ENCODE data around the gene ZNF619.

ZNF619 gene

GRCh38 chr3:40528426-40528825 lies 51.5 kb downstream of the ZNF619 start:
- H3K27ac ChIP-seq (ENCODE audit: low read depth, low read length) = no peak overlapping the region
- H3K79me2 ChIP-seq (ENCODE audit: control insufficient read depth, low read length) = peaks cover 14% of the 10 kb centered on the region
- no peaks in the 10 kb centered on the region for H3K9me3 ChIP-seq (ENCODE audit: control insufficient read depth, insufficient read depth, low read length)
- TF ChIP-seq EZH2phosphoT487 (IDR thresholded peaks at IDR 0.05; ENCODE audit: borderline replicate concordance, low read length) = no peak
- TF ChIP-seq, protein P1, sequence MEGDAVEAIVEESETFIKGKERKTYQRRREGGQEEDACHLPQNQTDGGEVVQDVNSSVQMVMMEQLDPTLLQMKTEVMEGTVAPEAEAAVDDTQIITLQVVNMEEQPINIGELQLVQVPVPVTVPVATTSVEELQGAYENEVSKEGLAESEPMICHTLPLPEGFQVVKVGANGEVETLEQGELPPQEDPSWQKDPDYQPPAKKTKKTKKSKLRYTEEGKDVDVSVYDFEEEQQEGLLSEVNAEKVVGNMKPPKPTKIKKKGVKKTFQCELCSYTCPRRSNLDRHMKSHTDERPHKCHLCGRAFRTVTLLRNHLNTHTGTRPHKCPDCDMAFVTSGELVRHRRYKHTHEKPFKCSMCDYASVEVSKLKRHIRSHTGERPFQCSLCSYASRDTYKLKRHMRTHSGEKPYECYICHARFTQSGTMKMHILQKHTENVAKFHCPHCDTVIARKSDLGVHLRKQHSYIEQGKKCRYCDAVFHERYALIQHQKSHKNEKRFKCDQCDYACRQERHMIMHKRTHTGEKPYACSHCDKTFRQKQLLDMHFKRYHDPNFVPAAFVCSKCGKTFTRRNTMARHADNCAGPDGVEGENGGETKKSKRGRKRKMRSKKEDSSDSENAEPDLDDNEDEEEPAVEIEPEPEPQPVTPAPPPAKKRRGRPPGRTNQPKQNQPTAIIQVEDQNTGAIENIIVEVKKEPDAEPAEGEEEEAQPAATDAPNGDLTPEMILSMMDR (IDR thresholded peaks at IDR 0.05; ENCODE audit: low read depth, low read length, poor library complexity, severe bottlenecking) = no peak
- no peaks in the 10 kb centered on the region for H4K20me1 ChIP-seq (ENCODE audit: control insufficient read depth, insufficient read depth, low read depth, low read length)
- H3K36me3 ChIP-seq (ENCODE audit: control insufficient read depth, low read length) = peaks cover 41% of the 10 kb centered on the region
- no peaks in the 10 kb centered on the region for H3K27me3 ChIP-seq (ENCODE audit: control insufficient read depth, low read length)
- H3K4me3 ChIP-seq (ENCODE audit: low read length) = no peak overlapping the region
- no peak overlapping the region for H3K4me2 ChIP-seq (ENCODE audit: low read length)
- H3K9me2 ChIP-seq (replicated peaks; ENCODE audit: control insufficient read depth, low read length) = no peaks in the 10 kb centered on the region
- H3F3A ChIP-seq (ENCODE audit: control insufficient read depth, insufficient read depth) = no peaks in the 10 kb centered on the region
- H3K4me1 ChIP-seq (ENCODE audit: control insufficient read depth, low read length) = peaks cover 20% of the 10 kb centered on the region

- no peak overlapping the region for H3K4me2 ChIP-seq (ENCODE audit: low read length)
- no peak overlapping the region for H3K27ac ChIP-seq (ENCODE audit: low read depth, low read length)
- no peaks in the 10 kb centered on the region for H3K9me2 ChIP-seq (replicated peaks; ENCODE audit: control insufficient read depth, low read length)
- H3K9me3 ChIP-seq (ENCODE audit: control insufficient read depth, insufficient read depth, low read length) = no peaks in the 10 kb centered on the region
- no peak for TF ChIP-seq EZH2phosphoT487 (IDR thresholded peaks at IDR 0.05; ENCODE audit: borderline replicate concordance, low read length)
- TF ChIP-seq, protein P1 (IDR thresholded peaks at IDR 0.05; ENCODE audit: low read depth, low read length, poor library complexity, severe bottlenecking) = no peak
- no peaks in the 10 kb centered on the region for H3K79me2 ChIP-seq (ENCODE audit: control insufficient read depth, low read length)
- H3K4me1 ChIP-seq (ENCODE audit: control insufficient read depth, low read length) = no peaks in the 10 kb centered on the region
- no peaks in the 10 kb centered on the region for H3F3A ChIP-seq (ENCODE audit: control insufficient read depth, insufficient read depth)
- peaks cover 40% of the 10 kb centered on the region for H3K36me3 ChIP-seq (ENCODE audit: control insufficient read depth, low read length)
- no peaks in the 10 kb centered on the region for H3K27me3 ChIP-seq (ENCODE audit: control insufficient read depth, low read length)
- no peak overlapping the region for H3K4me3 ChIP-seq (ENCODE audit: low read length)
- H4K20me1 ChIP-seq (ENCODE audit: control insufficient read depth, insufficient read depth, low read depth, low read length) = no peaks in the 10 kb centered on the region
Observed at GRCh38 chr3:40532252-40532651, 55.3 kb downstream of the ZNF619 start.

DNA sequence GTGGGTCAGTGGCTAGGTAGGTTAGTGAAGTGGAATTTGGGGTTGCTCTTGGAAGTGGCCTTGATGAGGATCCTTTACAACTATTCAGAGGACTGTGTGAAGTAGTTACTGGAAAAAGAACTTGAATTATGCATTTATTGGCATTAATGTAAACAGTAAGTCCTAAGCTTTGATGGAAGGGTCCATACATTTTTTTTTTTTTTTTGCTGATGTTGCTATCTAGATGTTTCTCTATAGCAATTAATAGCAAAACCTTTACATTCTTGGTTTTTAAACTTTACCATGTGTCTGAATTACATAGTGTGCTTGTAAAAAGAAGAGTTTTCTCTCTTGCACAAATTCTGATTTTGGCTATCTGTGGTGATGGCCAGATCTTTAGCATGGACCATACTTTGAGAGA lies 57.4 kb downstream of the ZNF619 start:
- no peaks in the 10 kb centered on the region for H3K27me3 ChIP-seq (ENCODE audit: control insufficient read depth, low read length)
- H3K9me3 ChIP-seq (ENCODE audit: control insufficient read depth, insufficient read depth, low read length) = no peaks in the 10 kb centered on the region
- H3K4me3 ChIP-seq (ENCODE audit: low read length) = no peak overlapping the region
- no peaks in the 10 kb centered on the region for H3K9me2 ChIP-seq (replicated peaks; ENCODE audit: control insufficient read depth, low read length)
- no peaks in the 10 kb centered on the region for H4K20me1 ChIP-seq (ENCODE audit: control insufficient read depth, insufficient read depth, low read depth, low read length)
- peaks cover 37% of the 10 kb centered on the region for H3K36me3 ChIP-seq (ENCODE audit: control insufficient read depth, low read length)
- no peak overlapping the region for H3K27ac ChIP-seq (ENCODE audit: low read depth, low read length)
- no peak overlapping the region for H3K4me2 ChIP-seq (ENCODE audit: low read length)
- TF ChIP-seq, protein P1 (IDR thresholded peaks at IDR 0.05; ENCODE audit: low read depth, low read length, poor library complexity, severe bottlenecking) = no peak
- TF ChIP-seq EZH2phosphoT487 (IDR thresholded peaks at IDR 0.05; ENCODE audit: borderline replicate concordance, low read length) = no peak
- H3K79me2 ChIP-seq (ENCODE audit: control insufficient read depth, low read length) = no peaks in the 10 kb centered on the region
- H3F3A ChIP-seq (ENCODE audit: control insufficient read depth, insufficient read depth) = no peaks in the 10 kb centered on the region
- H3K4me1 ChIP-seq (ENCODE audit: control insufficient read depth, low read length) = no peaks in the 10 kb centered on the region

Measured in DOHH2 (cell line).